ENCODE measurements around the gene ANKLE2.

ANKLE2 gene

GRCh38 chr12:132743831-132744230 lies 17.8 kb downstream of the ANKLE2 start:
- no peak for DNase-seq

- no peak for DNase-seq
Observed at GRCh38 chr12:132741620-132742019, 20.0 kb downstream of the ANKLE2 start.

DNA sequence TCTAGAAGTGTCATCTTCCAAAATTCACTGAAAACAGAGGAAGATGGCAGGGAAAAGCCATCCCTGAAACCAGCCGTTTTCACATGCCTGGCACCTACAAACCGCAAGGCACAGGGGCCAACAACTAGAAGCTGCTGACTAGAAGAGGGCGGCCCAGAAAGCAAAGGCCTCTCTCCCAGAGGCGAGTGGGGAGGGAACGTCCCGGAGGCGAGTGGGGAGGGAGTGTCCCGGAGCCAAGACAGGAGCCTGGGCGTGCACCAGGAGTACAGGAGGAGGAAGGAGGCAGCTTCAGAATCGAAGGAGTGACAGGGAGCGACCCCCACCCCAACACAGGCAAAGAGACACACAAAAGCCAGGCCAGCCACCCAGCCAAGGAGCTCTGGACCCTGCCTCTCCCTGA lies 21.0 kb downstream of the ANKLE2 start:
- DNase-seq = no peak

DNA sequence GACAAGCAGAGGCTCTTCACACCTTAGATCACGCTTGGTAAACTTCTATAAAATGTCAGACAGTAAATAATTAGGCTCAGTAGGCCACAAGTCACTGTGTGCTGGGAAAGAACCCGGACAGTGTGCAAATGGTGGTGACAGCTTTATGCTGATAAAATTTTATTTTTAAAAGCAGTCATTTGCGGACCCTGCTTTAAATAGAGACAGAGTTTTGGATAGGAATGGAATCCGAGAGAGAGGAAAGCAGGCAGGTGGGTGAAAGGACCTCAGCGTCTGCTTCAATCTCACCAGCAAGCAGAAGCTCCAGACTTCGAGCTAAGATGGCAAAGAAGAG lies 21.4 kb downstream of the ANKLE2 start:
- no peak for DNase-seq

DNA sequence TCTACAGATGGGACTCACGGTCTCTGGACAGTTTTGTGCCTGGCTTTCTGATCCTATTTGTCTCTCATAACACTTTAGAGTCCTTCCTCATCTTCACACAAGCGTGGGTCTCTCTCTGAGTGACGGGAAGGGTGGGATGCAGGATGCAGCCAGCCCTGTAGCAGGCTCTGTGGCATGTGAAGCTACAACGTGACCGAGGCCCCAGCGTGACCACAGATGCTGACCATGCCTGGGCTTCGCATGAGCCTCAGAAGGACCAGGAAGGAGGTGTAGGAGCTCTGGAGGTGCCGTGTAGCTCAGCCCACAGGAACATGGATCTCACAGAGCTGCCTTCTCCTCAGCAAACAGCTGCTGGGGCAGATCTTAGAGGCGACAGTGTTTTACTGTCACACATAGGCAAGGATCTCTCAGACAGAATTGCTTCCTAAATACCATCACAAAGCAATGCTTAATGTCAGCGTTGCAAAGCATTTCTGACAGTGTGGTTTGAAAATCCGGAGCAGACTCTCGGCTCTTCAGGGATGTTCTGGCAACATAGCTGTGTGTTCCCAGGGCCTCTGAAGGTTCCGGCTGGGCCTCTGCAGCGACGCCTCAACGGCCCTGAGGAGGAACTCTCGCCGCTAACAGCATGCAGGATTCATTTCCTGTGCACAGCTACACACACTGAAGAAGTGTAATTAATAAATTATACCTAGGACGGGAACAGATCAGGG lies 21.9 kb downstream of the ANKLE2 start:
- DNase-seq = no peak

GRCh38 chr12:132736913-132737312 lies 24.7 kb downstream of the ANKLE2 start:
- DNase-seq = no peak

- DNase-seq = no peak
Observed at GRCh38 chr12:132736378-132736777, 25.3 kb downstream of the ANKLE2 start.

GRCh38 chr12:132735496-132735895 lies 26.1 kb downstream of the ANKLE2 start:
- DNase-seq = no peak

GRCh38 chr12:132734206-132734605 lies 27.4 kb downstream of the ANKLE2 start:
- no peak for DNase-seq

DNA sequence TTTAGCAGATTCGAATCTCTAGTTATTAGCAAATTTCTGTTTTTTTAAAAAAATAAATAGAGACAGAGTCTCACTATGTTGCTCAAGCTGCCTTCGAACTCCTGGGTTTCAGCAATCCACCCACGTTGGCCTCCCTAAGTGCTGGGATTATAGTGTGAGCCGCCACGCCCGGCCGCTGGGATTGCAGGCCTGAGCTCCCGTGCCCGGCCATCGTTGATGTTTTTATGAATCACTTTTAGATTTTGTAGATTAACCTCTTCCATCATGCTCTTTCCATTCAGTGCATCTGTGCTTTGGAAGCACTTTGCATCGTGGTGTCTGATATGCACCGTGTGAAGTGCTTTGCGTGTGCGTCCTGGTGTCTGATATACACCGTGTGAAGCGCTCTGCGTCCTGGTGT lies 30.1 kb downstream of the ANKLE2 start:
- DNase-seq = no peak

GRCh38 chr12:132730353-132730752 lies 31.3 kb downstream of the ANKLE2 start:
- no peak for DNase-seq

DNA sequence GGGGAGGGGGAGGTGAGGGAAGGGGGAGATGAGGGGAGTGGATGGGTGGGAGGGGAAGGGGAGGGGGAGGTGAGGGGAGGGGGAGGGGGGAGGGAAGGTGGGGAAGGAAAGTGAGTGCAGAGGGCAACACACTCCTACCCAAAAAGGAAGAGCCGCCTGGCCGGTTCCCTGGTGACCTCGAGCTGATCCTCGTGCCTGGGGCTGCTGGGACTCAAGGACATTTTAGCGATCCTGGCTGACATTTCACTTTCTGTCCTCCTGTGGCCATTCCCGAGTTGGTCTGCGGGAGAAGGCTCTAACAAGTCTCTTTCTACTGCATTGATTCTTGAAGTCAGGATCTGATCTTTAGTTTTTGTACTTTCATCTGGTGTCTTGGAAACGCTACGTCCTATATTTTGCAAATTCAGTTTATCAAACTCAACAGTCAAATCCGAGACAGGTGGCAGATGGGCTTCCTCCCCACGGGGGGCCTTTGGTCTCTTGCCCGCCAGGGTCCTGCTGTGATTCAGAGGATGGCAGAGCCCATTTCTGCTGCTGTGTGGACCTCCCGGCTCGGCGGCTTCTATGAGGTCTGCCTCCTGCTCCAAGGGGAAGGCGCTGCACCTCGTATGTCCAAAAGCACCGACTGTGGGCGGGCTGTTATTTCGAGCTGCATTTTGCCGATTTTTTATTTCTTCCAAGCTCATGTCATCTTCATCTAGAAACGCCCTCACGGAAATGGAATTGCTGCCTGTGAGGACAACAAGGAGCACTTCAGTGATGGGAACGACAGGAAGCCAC lies 31.9 kb downstream of the ANKLE2 start:
- no peak for DNase-seq

DNA sequence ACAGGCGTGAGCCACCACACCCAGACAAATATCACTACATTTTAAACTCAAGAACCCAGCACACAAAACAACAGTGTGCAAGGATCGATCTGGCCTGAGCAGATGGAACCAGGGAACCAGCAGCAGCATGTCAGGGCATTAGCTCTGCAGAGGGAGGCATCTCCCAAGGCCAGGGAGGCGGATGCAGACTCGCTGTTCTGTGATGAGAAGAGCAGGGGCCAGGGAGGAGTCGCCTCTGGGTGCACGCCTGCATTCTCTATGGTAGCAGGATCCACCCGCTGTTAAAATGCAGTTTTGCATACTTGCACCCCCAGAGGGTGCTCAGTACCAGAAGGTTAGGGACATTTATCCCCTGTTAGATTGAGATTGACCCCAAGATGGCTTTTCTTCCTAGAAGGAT lies 33.1 kb downstream of the ANKLE2 start:
- no peak for DNase-seq

DNA sequence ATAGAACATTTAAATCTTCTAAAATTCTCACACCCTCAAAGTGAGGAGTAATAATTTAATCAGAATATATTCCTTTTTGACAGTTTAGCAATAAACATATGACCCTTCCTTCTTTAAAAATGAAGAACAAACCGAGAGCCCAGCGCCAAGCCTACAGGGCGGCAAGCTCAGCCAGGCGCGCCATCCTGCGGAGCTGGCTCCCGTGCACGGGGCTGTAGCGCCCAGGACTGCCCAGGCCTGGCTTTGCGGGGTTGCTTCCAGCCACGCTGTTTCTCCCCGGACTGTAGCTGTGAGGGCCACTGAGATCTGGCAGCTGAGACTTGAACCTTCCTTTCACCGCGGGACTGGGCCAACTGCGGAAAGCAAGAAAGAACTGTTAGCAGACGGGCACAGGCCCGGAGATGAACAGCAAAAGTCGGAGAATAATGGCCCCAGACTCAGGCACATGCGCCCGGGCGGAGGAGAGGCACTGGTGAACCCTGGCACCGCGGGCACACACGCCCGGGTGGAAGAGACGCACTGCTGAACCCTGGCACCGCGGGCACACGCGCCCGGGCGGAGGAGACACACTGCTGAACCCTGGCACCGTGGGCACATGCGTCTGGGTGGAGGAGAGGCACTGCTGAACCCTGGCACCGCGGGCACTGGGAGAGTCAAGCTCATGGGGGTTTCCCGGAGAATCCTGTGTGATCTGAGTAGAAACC lies 34.4 kb downstream of the ANKLE2 start:
- DNase-seq = no peak

DNA sequence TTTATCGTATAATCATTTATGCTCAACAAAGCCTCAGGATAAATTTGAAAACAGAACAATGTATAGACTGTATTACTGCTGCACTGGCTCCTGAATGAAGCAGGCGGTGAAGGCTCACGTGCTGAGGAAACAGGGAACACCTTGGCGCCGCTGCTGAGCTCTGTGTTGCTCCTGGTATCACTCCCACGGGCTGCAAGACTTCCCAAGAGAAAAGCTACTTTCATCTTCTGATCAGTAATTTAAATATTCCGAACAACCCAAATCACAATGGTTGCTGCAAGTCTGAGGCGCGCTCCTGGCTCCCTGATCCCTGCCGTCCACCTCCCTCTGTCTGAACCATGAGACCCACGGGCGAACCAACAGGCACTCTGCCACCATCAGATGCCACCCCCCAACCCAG lies 35.2 kb downstream of the ANKLE2 start:
- DNase-seq = no peak

- peak; percentile 21 for DNase-seq
Observed at GRCh38 chr12:132724506-132725241, 37.0 kb downstream of the ANKLE2 start.

GRCh38 chr12:132723764-132724140 lies 37.9 kb downstream of the ANKLE2 start:
- DNase-seq = no peak

DNA sequence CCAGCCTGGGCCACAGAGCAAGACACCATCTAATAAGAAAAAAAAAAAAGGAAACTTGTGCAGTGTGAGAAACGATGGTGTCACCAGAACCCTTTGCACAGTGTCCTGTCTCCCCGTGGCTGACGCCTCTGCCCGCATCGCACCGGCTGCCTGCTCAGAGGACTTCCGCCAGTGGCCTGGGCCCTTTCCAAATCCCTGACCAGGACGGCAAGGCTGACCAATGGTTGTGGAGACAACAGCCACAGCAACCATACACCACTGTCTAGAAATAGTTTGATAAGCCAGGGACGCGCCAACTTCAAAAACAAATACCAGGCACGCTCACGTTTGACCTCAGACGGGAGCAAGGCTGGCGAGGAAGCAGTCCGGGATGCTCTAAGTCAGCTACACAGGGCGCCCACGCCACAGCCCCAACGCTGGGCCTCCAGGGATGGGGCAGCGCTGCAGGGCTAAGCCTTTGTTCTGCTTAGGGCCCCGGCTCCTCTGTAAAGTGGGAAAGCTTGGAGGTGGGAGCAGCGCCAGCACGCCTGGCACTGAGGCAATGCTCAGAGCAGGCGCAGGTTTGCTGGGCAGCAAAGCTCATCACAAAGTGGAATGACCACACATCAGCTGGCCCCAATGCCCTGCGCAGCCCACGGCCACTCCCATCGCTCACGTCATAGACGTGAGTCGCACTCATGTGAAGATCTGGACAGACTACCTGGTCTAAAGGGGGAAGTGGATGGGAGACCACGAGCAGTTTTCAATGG lies 38.4 kb downstream of the ANKLE2 start:
- DNase-seq = no peak

DNA sequence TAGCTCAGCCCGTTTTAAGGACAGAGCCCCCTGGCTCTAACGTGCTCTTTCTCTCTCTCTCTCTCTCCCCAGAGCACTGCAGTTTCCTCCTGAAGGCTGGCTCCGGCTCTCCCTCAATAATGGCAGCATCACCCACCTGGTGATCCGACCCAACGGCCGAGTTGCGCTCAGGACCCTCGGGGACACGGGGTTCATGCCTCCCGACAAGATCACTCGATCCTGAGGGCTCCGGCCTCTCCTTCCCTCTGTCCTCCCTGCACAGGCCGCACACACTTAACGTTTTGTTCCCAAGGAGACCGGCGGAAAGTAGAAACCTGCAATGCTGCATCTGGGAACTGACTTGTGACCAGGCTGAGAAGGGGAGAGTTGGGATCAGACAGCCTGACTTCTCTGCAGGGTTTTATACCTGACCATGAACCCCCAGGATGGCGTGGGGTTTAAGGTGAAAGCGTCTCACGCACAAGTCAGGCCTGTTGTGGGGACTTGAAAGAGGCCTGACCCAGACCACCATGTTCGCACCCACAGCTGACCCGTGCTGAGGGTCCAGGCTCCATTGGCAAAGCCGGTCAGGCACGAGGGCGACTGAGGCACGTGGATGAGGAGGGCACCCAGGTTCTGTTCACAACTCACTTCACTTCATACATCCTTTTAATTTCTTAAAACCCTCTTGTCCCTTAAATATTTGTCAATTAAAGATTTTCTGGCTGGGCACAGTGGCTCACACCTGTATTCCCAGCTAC lies 40.9 kb downstream of the ANKLE2 start:
- DNase-seq = no peak

GRCh38 chr12:132719954-132720324 lies 41.7 kb downstream of the ANKLE2 start:
- no peak for DNase-seq

- DNase-seq = no peak
Observed at GRCh38 chr12:132719141-132719953, 42.3 kb downstream of the ANKLE2 start.
